Measurements from ENCODE around the gene RPL5. TPM values are rescaled to one million over a fixed set of nuclear protein-coding genes. Genes with fewer than 3 reads are reported as not detected.

The RPL5 gene
- total RNA-seq, 1 experiment from 2014 or later = 1,430 TPM

GRCh38 chr1:92882819-92883218, 51.0 kb downstream of the RPL5 start:
- POLR2A ChIA-PET = no interaction called here
- ATAC-seq (no peak), DNase-seq (ENCODE audit: low spot score) (no peak)
- CTCF ChIA-PET = interaction anchor here (1.0 kb wide), 1 partner anchor 18 kb away, joined by 4 read pairs; no protein-coding TSS in a partner anchor
- Mint-ChIP-seq H3K27me3 (ENCODE audit: low read depth) (no peaks in the 10 kb centered on the region), H3K27ac (no peak overlapping the region), H3K4me1 (peaks cover 10% of the 10 kb centered on the region), H3K9me3 (no peaks in the 10 kb centered on the region), H3K36me3 (no peaks in the 10 kb centered on the region), H3K4me3 (no peak overlapping the region)
- TF ChIP-seq HMGA2 (CRISPR knock-in tag; IDR thresholded peaks at IDR 0.05) (no peak), MAX (CRISPR knock-in tag; IDR thresholded peaks at IDR 0.05) (no peak), SMAD4 (CRISPR knock-in tag; IDR thresholded peaks at IDR 0.05) (no peak), E2F4 (CRISPR knock-in tag; IDR thresholded peaks at IDR 0.05; ENCODE audit: borderline replicate concordance, low read depth) (no peak), FOXP4 (CRISPR knock-in tag; IDR thresholded peaks at IDR 0.05) (no peak), SOX15 (CRISPR knock-in tag; IDR thresholded peaks at IDR 0.05) (no peak), AFF4 (CRISPR knock-in tag; IDR thresholded peaks at IDR 0.05; ENCODE audit: borderline replicate concordance) (no peak), ZNF425 (CRISPR knock-in tag; conservative IDR thresholded peaks at IDR 0.05) (no peak)

- no peak overlapping the region for H3K4me3 Mint-ChIP-seq
- H3K27me3 Mint-ChIP-seq (ENCODE audit: low read depth) = no peaks in the 10 kb centered on the region
- no peak for DNase-seq (ENCODE audit: low spot score)
- peaks cover 8% of the 10 kb centered on the region for H3K4me1 Mint-ChIP-seq
- H3K9me3 Mint-ChIP-seq = no peaks in the 10 kb centered on the region
- ATAC-seq = no peak
- no peaks in the 10 kb centered on the region for H3K36me3 Mint-ChIP-seq
- POLR2A ChIA-PET = no interaction called here
- no peak overlapping the region for H3K27ac Mint-ChIP-seq
- CTCF ChIA-PET = interaction anchor here (0.6 to 1.0 kb wide), 2 partner anchors 17 to 44 kb away, joined by 3 to 4 read pairs; no protein-coding TSS in a partner anchor
- TF ChIP-seq GABPB1 (CRISPR knock-in tag; IDR thresholded peaks at IDR 0.05) (no peak), PREB (CRISPR knock-in tag; IDR thresholded peaks at IDR 0.05; ENCODE audit: borderline replicate concordance) (no peak), USF2 (CRISPR knock-in tag; IDR thresholded peaks at IDR 0.05) (no peak), ZNF416 (CRISPR knock-in tag; IDR thresholded peaks at IDR 0.05) (no peak), RORB (CRISPR knock-in tag; IDR thresholded peaks at IDR 0.05) (no peak), ZSCAN18 (CRISPR knock-in tag; IDR thresholded peaks at IDR 0.05) (no peak), ZNF425 (CRISPR knock-in tag; conservative IDR thresholded peaks at IDR 0.05) (no peak), HMGXB4 (CRISPR knock-in tag; IDR thresholded peaks at IDR 0.05) (no peak), ELF4 (CRISPR knock-in tag; IDR thresholded peaks at IDR 0.05; ENCODE audit: low read depth) (no peak), GTF2I (CRISPR knock-in tag; conservative IDR thresholded peaks at IDR 0.05) (no peak)
Measured at GRCh38 chr1:92883297-92883696, 51.5 kb downstream of the RPL5 start.

All from WTC11 (cell line).